Upper lobe of left lung (tissue), 4 donors: Measurements from ENCODE around the gene UTY.

Experiments
- POLR2A ChIP-seq, 4 donors: fragments of 450-650 bp; IDR thresholded peaks; one replicate each; pipeline ENCODE4 v1.5.1; 2016 to 2017; ENCODE audit warnings: antibody characterized with exemption in 4 of 4, mild to moderate bottlenecking in 2 of 4
- TF ChIP-seq, protein P1 (sequence below), 6 experiments: fragments of 450-650 bp in 4 of 6; fragments of 200-600 bp in 2 of 6; sonication (generic) in 2 of 6; IDR thresholded peaks; one replicate each; pipeline ENCODE4 v1.5.1; 2016 to 2019; ENCODE audit warnings: antibody characterized with exemption in 6 of 6

DNA sequence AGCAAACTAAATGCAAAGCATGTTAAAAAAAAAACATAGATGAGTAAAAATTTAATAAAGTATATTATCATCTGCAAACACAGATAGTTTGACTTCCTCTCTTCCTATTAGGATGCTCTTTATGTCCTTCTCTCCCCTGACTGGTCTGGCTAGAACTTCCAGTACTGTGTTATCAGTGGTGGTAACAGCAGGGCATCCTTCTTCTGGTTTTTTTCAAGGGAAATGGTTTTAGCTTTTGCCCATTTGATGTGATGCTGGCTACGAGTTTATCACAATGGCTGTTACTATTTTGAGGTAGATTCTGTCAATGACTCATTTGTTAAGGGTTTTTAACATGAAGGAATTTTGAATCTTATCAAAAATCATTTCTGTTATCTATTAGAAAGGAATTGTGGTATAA lies 34.3 kb downstream of the UTY start:
- TF ChIP-seq POLR2A (IDR thresholded peaks at IDR 0.05) = no peak
- TF ChIP-seq, protein P1, sequence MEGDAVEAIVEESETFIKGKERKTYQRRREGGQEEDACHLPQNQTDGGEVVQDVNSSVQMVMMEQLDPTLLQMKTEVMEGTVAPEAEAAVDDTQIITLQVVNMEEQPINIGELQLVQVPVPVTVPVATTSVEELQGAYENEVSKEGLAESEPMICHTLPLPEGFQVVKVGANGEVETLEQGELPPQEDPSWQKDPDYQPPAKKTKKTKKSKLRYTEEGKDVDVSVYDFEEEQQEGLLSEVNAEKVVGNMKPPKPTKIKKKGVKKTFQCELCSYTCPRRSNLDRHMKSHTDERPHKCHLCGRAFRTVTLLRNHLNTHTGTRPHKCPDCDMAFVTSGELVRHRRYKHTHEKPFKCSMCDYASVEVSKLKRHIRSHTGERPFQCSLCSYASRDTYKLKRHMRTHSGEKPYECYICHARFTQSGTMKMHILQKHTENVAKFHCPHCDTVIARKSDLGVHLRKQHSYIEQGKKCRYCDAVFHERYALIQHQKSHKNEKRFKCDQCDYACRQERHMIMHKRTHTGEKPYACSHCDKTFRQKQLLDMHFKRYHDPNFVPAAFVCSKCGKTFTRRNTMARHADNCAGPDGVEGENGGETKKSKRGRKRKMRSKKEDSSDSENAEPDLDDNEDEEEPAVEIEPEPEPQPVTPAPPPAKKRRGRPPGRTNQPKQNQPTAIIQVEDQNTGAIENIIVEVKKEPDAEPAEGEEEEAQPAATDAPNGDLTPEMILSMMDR (IDR thresholded peaks at IDR 0.05) = no peak
